ENCODE results near the gene HSPH1. TPM values are rescaled to one million over a fixed set of nuclear protein-coding genes. Genes with fewer than 3 reads are reported as not detected.

The HSPH1 gene
- total and polyA plus RNA-seq, 2 of the 8 experiments (the other 6 are each of a cell fraction or from before 2014, with no cell fraction given), result 14.2 to 145 TPM

- Histone ChIP-seq H3K4me1 (replicated peaks in 1 of 4; ENCODE audit: control insufficient read depth in 3 of 4, insufficient read depth in 4 of 4, low read length in 3 of 4) (peaks cover 0 to 6% (median 5%) of the 10 kb centered on the region in 4 experiments; a peak in 5 of 7 replicates), H2BK15ac (ENCODE audit: low read length) (no peak overlapping the region), H4K8ac (ENCODE audit: extremely low read depth, insufficient read depth, low read length) (no peak overlapping the region), H3K18ac (ENCODE audit: extremely low read depth, low read length) (no peak overlapping the region), H2AK5ac (ENCODE audit: low read depth, low read length) (no peak overlapping the region), H3K14ac (ENCODE audit: insufficient read length) (no peak overlapping the region), H4K20me1 (replicated peaks in 1 of 2; ENCODE audit: control insufficient read depth in 1 of 2, insufficient read depth in 2 of 2, low read length in 2 of 2) (no peaks in the 10 kb centered on the region), H3K9me3 (ENCODE audit: insufficient read depth in 2 of 2, low read depth in 1 of 2, low read length in 1 of 2) (no peaks in the 10 kb centered on the region), H2BK20ac (ENCODE audit: low read length) (no peak overlapping the region; the same call in 1 of the 2 replicates), H3K27ac (ENCODE audit: low read depth, low read length) (no peak overlapping the region), H2BK12ac (ENCODE audit: low read depth, low read length) (no peak overlapping the region; the same call in 1 of the 2 replicates), H3K36me3 (ENCODE audit: control insufficient read depth in 2 of 4, insufficient read depth in 4 of 4, low read length in 3 of 4) (no peaks in the 10 kb centered on the region), H3K27me3 (replicated peaks in 1 of 4; ENCODE audit: control insufficient read depth in 3 of 4, extremely low read depth in 1 of 4, insufficient read depth in 3 of 4, low read length in 3 of 4) (no peaks in the 10 kb centered on the region), H2AFZ (ENCODE audit: low read length) (no peak overlapping the region), H3K9ac (replicated peaks in 1 of 4; ENCODE audit: extremely low read depth in 1 of 4, low read depth in 3 of 4, low read length in 3 of 4) (no peak overlapping the region), H2BK5ac (ENCODE audit: low read depth, low read length) (no peak overlapping the region), H4K91ac (replicated peaks; ENCODE audit: insufficient read length, low read length) (no peak overlapping the region), H3K56ac (replicated peaks; ENCODE audit: insufficient read length, low read depth, low read length) (no peak overlapping the region), H3K4ac (replicated peaks; ENCODE audit: insufficient read length, low read depth, low read length) (no peak overlapping the region), H3K4me2 (ENCODE audit: insufficient read depth in 1 of 2, low read depth in 2 of 2, low read length in 2 of 2) (no peak overlapping the region), H3K23ac (ENCODE audit: insufficient read length) (no peak overlapping the region), H3K23me2 (ENCODE audit: low read depth, low read length) (no peaks in the 10 kb centered on the region), H3K79me2 (ENCODE audit: control insufficient read depth in 1 of 2, insufficient read depth in 2 of 2, low read length in 2 of 2) (no peaks in the 10 kb centered on the region), H4K5ac (ENCODE audit: insufficient read length, low read depth, low read length) (no peak overlapping the region), H3K79me1 (ENCODE audit: low read depth, low read length) (no peaks in the 10 kb centered on the region), H2BK120ac (replicated peaks; ENCODE audit: low read depth, low read length) (no peak overlapping the region), H3K4me3 (ENCODE audit: extremely low read depth in 1 of 4, insufficient read depth in 2 of 4, low read depth in 3 of 4, low read length in 4 of 4) (no peak overlapping the region)
- TF ChIP-seq POLR2AphosphoS5 (IDR thresholded peaks at IDR 0.05; ENCODE audit: low read depth, low read length) (no peak), ASH2L (IDR thresholded peaks at IDR 0.05; ENCODE audit: low read length) (no peak), SP2 (IDR thresholded peaks at IDR 0.05; ENCODE audit: low read length) (no peak), RBBP5 (IDR thresholded peaks at IDR 0.05; ENCODE audit: borderline replicate concordance, low read depth, low read length) (no peak), SIRT6 (IDR thresholded peaks at IDR 0.05; ENCODE audit: low read length) (no peak), BRCA1 (IDR thresholded peaks at IDR 0.05; ENCODE audit: low read depth, low read length) (no peak), SP1 (IDR thresholded peaks at IDR 0.05; ENCODE audit: low read depth, low read length) (no peak)
- CTCF ChIA-PET (ENCODE audit: partially characterized antibody), result interaction anchor here (0.5 to 1.2 kb wide), 4 partner anchors 29 to 63 kb away, joined by 3 to 5 read pairs (median 4); no protein-coding TSS in a partner anchor
- 91% methylated on average over 6 of the region's 6 CpGs; no CpG with 5 or more reads in 1 of the 2 experiments for WGBS, 2 experiments (ENCODE audit: extremely low coverage in 1 of 2, insufficient coverage in 1 of 2, insufficient read length in 1 of 2, insufficient replicate concordance in 2 of 2, low coverage in 1 of 2, low lambda C conversion rate in 2 of 2, missing lambda C conversion rate in 1 of 2)
- POLR2A ChIA-PET (ENCODE audit: partially characterized antibody), result no interaction called here
- no peak for FAIRE-seq
- no peak for DNase-seq (ENCODE audit: low read depth in 1 of 2, low spot score in 2 of 2)
Observed at GRCh38 chr13:31094331-31095015, 67.2 kb downstream of the HSPH1 start.

All from H1 (cell line).